ENCODE data around the gene NKAIN4.

- TF ChIP-seq CTCF (IDR thresholded peaks at IDR 0.05) (no peak), EZH2 (IDR thresholded peaks at IDR 0.05; ENCODE audit: borderline replicate concordance, insufficient read depth, low read depth, low read length, poor library complexity, severe bottlenecking) (no peak)
These were observed 23.4 kb upstream of the NKAIN4 start for GRCh38 chr20:63277466-63278272.
